SU-DHL-6 (cell line): ENCODE results near the gene CTU2.

Experiments used
- EZH2phosphoT487 ChIP-seq: fragments of 200-600 bp; sonication (generic), shearing (Covaris generic); conservative IDR thresholded peaks from 2 replicates; pipeline ENCODE4 v1.6.1; 2018; ENCODE audit warnings: mild to moderate bottlenecking, antibody characterized with exemption, low read length, moderate library complexity, mixed read lengths
- TF ChIP-seq, protein P1 (sequence below): fragments of 200-600 bp; sonication (generic); IDR thresholded peaks from one replicate; pipeline ENCODE4 v1.5.1; 2017; ENCODE audit warnings: antibody characterized with exemption, mild to moderate bottlenecking, low read length, moderate library complexity; ENCODE audit not compliant: insufficient read depth, poor library complexity, severe bottlenecking

DNA sequence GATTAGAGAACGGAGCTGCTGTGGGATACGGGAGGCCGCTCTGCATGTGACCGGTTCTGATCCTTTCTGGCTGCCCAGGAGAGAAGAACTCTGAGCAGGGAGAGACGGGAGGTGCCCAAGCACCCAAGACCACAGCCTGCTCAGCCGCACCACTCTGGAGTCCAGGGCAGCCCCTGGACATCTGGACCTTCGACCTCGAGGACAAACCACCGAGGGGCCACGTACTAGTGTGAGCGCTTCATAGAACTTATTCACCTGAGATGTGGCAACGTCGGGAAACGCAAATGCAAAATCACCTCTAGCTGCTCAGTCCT lies 6.0 kb upstream of the CTU2 start:
- TF ChIP-seq, protein P1, sequence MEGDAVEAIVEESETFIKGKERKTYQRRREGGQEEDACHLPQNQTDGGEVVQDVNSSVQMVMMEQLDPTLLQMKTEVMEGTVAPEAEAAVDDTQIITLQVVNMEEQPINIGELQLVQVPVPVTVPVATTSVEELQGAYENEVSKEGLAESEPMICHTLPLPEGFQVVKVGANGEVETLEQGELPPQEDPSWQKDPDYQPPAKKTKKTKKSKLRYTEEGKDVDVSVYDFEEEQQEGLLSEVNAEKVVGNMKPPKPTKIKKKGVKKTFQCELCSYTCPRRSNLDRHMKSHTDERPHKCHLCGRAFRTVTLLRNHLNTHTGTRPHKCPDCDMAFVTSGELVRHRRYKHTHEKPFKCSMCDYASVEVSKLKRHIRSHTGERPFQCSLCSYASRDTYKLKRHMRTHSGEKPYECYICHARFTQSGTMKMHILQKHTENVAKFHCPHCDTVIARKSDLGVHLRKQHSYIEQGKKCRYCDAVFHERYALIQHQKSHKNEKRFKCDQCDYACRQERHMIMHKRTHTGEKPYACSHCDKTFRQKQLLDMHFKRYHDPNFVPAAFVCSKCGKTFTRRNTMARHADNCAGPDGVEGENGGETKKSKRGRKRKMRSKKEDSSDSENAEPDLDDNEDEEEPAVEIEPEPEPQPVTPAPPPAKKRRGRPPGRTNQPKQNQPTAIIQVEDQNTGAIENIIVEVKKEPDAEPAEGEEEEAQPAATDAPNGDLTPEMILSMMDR = no peak
- no peak for TF ChIP-seq EZH2phosphoT487
